Transverse colon (tissue), 4 donors: ENCODE data around the gene USP6NL.

Experiments
- CTCF ChIP-seq, 5 experiments: fragments of 200-600 bp in 3 of 5; fragments of 450-650 bp in 2 of 5; sonication (generic) in 3 of 5; IDR thresholded peaks; 1 replicate in 2 of 5; 2 replicates in 3 of 5; pipeline ENCODE4 v1.5.1; 2016 to 2017; ENCODE audit warnings: antibody characterized with exemption in 5 of 5, inconsistent platforms in 3 of 5, mild to moderate bottlenecking in 2 of 5, moderate library complexity in 1 of 5
- EP300 ChIP-seq: sonication (generic); formaldehyde crosslinking; IDR thresholded peaks from one replicate; pipeline ENCODE4 v1.6.1; 2017; ENCODE audit warnings: antibody characterized with exemption, low read depth
- POLR2A ChIP-seq: fragments of 450-650 bp; IDR thresholded peaks from one replicate; pipeline ENCODE4 v1.6.1; 2016; ENCODE audit warnings: antibody characterized with exemption, mild to moderate bottlenecking, moderate library complexity
- POLR2AphosphoS5 ChIP-seq, 3 donors: sonication (generic); formaldehyde crosslinking; IDR thresholded peaks; one replicate each; pipeline ENCODE4 v1.6.1; 2016; ENCODE audit warnings: antibody characterized with exemption in 3 of 3

- TF ChIP-seq EP300 (no peak), POLR2A (no peak), CTCF (IDR thresholded peaks at IDR 0.05) (no peak), POLR2AphosphoS5 (IDR thresholded peaks at IDR 0.05) (no peak)
Observed at GRCh38 chr10:11604865-11605650, 6.4 kb downstream of the USP6NL start.
